Hypothalamus (tissue), 51 donors: ENCODE data around the gene CBX4.

Experiments used
- DNase-seq, 51 donors: peaks; one replicate each; lab custom pipeline; 2025; lab: John Stamatoyannopoulos, UW

CBX4 gene

DNA sequence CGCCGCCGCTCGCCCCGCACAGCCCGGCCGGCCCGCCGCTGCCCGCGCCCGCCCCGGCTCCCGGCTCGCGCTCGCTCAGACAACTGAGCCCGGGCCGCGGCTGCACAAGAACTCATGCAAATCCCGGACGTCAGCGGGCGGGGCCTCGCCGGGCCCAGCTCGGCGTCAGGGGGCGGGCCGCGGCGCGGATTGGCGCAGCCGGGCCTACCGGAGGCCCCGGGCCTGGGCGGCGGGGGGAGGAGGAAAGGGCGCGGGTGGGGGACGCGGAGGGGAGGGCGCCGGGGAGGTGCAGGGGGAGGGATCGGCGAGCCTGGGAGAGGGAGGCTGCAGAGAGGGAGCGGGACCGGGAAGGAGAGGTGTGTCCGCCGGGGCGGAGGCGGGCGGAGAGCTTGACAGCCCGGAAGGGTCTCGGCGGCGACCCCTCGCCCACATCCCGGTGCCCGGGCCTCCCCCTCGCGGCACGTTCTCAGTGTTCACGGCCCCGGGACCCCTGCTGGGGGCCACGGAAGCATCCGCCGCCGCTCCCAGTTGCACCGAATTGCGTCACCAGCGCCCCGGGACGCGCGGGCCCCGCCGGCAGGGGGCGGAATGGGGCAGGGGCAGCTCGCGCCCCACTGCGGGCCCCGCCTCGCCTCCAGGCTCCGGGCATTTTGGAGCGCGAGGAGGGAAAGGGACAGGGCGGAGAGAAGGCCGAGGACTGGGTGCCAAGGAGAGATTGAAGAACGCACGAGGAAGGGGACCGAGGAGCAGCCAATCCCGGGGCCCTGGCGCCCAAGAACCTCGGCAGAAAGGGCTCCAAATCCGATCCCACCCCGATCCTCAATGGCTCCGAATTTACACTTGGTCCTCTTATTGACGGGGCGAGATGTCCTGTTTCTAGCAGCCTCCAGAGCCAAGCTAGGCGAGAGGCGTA is at the start of gene CBX4:
Gene CBX4 (minus strand): TSS at position 85 of the 913 bp plus-strand sequence. CDS start 189 bp downstream, outside the sequence.
- peak; percentile 18 to 99 (median 92) for DNase-seq

- DNase-seq = no peak
These were observed 48.8 kb upstream of the CBX4 start for GRCh38 chr17:79888009-79888540.

GRCh38 chr17:79887451-79887991 is 48.3 kb upstream of the CBX4 start:
- DNase-seq = no peak

GRCh38 chr17:79883202-79883601 is 44.0 kb upstream of the CBX4 start:
- DNase-seq = no peak

GRCh38 chr17:79878329-79878947 is 39.2 kb upstream of the CBX4 start:
- DNase-seq = no peak

- no peak for DNase-seq
These were observed 37.8 kb upstream of the CBX4 start for GRCh38 chr17:79877041-79877440.

- DNase-seq = no peak
These were observed 36.3 kb upstream of the CBX4 start for GRCh38 chr17:79875511-79875910.

- DNase-seq = no peak
These were observed 35.2 kb upstream of the CBX4 start for GRCh38 chr17:79874329-79874981.

DNA sequence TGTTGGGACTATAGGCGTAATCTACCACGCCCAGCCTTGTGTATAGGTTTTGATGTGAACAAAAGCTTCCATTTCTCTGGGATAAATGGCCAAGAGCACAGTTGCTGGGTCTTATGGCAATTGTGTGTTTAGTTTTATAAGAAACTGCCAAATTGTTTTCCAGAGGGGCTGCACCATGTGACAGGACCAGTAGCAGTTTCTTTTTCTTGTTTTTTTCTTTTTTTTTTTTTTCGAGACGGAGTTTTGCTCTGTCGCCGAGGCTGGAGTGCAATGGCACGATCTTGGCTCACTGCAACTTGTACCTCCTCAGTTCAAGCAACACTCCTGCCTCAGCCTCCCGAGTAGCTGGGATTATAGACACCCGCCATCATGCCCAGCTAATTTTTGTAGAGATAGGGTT is 34.3 kb upstream of the CBX4 start:
- no peak for DNase-seq

DNA sequence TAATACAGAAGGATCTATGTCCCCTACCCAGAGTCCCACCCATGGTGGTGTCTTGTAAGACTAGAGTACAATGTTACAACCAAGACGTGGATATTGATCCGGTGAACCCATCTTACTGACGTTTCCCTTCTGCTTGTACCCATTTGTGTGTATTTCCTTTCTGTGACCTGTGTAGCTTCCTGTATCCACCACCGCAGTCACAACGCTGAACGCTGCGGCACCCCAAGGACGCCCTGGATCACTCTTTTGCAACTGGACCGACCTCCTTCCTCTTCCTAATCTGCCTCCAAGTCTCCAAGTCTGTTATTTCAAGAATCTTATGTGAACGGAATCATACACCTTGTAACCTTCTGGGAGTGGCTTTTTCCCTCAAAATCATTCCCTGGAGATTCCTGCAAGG is 33.5 kb upstream of the CBX4 start:
- DNase-seq = no peak

DNA sequence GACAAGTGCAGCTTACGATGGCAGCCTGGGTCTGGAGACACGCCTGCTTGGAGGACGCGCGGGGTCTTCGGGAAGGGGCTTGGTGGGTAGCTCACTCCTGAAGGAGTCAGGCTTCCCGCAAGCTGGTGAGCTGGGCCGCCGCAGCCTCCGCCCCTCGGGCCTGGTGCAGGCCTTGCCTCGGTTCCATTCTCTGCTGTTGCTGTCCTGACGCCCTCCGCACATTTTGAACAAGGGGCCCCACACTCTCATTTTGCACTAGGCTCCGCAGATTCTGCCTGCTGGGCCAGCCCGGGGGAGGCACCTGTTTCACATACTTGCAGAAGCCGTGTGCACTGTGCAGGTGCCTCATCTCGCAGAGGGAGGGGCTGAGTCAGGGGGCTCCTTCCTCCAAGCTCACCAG is 31.9 kb upstream of the CBX4 start:
- no peak for DNase-seq

- peak in 1 of 51 donors; percentile 8 for DNase-seq
These were observed 31.3 kb upstream of the CBX4 start for GRCh38 chr17:79870540-79870939.

GRCh38 chr17:79866791-79867518 is 27.7 kb upstream of the CBX4 start:
- no peak for DNase-seq

DNA sequence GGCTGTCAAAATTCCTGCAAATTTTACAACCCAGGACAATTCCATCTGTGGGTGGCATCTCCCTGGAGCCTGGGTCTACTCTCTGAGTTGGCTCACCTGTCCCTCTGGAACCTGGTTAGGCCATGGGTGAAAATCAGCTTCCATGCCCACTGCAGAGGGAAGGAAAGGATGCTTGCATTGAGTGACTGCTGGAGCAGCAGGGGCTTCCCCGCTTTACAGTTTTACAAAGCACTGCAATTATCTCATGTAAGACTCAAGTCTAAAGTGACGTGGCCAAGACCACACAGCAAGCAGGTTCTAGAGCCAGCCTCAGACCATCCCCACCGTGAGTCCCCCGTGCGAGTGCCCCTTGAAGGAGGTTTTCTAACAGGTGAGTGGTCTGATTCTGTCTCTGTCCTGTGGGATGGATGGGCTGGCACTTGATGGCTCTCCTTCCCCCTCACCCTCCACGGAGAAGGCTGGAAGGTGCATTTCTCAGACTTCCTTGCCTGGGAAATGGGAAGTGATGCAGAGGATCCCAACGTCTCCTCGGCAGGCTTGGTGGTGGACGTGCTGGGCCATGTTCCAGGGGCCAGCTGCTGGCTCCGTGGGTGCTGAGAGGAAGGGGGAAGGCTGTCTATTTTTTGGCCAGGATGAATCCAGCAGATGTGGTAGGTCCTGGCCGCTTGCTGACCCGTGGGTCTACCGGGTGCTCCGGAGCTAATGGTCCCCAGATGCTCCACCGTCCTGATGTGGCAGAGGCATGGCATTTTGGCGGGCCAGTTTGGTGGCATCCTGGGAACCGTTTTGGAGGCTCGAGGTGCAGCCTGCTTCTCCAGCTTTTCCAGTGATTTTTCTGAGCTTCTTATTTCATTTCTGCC is 26.3 kb upstream of the CBX4 start:
- no peak for DNase-seq

GRCh38 chr17:79864617-79865250 is 25.5 kb upstream of the CBX4 start:
- no peak for DNase-seq

DNA sequence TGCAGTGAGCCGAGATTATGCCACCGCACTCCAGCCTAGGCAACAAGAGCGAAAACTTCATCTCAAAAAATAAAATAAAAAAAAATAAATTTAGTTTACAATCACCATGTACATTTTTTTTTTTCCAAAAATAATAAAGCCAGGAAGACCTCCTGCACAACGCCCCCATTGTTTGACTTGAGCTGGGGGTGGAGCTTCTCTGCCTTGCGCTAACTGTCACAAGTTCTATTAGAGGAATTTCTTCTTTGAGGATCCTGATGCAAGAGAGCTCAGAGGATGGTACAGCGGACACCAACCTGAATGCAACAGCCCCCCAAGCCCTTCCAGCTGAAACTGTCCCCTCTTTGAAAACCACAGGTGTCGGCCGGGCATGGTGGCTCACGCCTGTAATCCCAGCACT is 24.9 kb upstream of the CBX4 start:
- no peak for DNase-seq

- DNase-seq = no peak
These were observed 23.7 kb upstream of the CBX4 start for GRCh38 chr17:79862771-79863440.

DNA sequence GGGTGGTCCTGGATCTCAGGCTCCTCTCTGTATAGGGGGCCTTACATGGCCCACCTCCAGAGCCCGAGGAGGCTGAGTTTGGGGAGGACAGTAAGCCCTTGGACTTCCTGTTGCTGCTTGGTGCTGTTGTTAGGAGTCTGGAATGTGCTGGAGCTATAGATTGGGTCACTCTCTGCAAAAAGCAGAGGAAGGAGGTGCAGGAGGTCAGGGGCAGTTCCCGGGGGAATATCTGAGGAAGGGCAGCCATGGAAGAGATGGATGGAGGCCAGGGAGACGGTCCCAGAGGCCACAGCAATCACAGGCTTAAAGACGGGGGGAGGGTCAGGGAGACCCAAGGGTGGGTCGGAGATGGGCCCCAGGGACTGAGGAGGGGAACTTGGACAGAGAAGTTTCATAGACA is 23.0 kb upstream of the CBX4 start:
- no peak for DNase-seq
